ENCODE measurements around the gene ARL16.

The ARL16 gene

DNA sequence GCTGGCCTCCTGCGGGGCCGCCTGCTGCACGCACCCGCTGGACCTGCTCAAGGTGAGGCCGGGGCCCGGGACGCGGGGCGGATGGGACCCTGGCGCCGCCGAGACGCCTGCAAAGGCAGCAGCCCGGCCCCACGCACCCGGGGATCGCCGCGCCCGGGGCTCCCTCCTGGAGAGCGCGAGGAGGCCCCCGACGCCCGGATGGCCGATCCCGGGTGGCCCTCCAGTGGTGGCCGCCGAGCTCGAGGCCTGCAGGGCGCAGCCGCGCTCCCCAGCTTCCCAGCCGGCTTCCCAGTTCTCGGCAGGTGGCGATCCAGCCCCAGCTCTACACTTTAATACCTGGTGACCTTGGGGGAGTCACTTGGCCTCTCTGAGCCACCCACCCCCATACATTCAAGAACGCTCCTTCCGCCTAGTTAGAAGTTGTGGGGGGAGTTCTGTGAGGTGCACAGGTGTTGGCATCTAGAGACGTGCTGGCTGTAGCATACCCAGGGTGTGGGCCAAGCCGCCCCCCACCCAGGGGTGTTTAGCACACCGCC is 28.9 kb upstream of the ARL16 start:
- DNase-seq = no peak

DNA sequence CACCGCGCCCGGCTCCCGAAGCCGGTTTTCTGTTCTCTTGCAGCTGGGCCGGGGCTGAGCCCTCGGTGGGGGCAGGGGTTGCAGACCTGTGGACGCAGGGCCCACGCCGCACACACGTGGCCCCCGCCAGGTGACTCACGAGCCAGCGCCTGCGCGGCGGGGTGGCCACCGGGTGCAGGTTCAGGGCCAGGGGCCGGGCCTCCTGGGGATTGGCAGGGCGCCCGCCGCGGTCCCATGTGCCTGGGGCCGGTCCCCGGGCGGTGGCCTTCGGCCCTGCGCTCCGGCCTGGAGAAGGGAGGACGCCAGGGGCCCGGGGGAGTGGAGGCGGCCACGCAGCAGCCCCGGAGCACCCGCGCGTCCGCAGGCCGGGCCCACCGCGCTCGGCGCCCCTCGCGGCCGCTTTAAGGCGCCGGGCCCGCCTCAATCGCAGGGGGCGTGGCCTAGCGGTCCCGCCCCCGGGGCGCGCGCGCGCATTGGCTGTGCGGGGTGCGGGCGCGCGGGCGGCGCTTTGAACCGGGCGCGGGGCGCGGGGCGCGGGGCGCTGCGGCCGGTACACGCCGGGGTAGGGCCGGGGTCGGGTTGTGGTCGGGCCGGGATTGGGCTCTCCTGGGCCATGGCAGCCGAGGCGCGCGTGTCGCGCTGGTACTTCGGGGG is 28.3 kb upstream of the ARL16 start, which contains the start of gene SLC25A10:
Gene SLC25A10 (plus strand): TSS at position 471 of the 654 bp plus-strand sequence. CDS start 143 bp downstream, at position 614.
- DNase-seq = peak; percentile 75

DNA sequence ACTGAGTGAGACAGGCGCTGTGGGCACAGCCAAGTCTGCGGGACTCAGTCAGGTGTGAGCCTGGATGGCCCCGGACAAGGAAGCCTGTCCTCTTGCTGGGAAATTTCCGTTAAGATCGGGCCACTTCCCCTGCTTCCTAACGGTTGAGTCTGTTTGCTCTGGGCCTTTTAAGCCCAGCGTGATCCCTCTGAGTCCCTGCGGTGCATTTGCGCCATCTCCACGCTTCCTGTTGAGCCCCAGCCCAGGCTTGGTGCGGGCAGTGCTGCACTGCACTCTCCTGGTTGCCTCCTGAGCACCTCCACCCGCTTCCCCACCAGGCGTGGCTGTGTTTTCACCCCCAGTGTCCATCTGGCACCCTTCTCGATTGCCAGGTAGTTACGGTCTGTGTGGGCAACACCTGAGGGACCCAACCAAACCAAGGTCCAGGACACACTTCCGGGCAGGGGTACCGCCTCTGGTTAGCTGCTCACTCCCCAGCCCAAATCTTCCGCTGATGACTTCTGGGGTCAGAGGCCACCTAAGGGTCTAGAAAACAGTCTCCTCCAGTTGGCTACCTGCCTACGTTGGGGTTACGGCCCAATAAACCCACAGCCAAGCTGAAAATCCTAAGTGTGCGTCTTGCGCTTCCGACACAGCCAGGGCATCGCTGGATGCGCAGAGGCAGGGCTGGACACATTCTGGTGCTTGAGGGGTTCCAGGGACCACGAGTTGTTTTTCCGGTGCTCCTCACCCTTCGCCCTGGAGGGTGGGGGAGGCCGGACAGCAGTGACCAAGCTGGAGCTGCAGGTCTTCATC is 27.1 kb upstream of the ARL16 start:
- DNase-seq = no peak

DNA sequence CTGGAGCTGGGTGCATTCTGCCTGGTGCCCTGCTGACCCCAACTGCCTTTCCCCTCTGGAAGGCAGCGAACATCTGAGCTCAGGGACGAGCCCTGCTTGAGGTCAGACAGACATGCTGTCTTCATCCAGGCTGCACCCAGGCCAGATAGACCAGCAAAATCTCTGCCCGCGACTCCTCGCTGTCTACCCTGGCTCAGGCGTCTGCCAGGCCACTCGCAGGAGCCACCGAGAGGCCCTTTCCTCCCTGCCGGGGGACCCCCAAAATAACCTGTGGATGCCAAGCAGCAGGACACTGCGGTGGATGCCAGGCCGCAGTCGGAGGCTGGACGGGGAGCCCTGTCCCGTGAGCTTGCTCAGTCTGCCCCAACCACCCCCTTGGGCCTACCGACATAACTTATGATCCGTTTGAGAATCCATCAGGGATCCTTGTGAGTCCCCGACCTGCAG is 25.2 kb upstream of the ARL16 start:
- no peak for DNase-seq

DNA sequence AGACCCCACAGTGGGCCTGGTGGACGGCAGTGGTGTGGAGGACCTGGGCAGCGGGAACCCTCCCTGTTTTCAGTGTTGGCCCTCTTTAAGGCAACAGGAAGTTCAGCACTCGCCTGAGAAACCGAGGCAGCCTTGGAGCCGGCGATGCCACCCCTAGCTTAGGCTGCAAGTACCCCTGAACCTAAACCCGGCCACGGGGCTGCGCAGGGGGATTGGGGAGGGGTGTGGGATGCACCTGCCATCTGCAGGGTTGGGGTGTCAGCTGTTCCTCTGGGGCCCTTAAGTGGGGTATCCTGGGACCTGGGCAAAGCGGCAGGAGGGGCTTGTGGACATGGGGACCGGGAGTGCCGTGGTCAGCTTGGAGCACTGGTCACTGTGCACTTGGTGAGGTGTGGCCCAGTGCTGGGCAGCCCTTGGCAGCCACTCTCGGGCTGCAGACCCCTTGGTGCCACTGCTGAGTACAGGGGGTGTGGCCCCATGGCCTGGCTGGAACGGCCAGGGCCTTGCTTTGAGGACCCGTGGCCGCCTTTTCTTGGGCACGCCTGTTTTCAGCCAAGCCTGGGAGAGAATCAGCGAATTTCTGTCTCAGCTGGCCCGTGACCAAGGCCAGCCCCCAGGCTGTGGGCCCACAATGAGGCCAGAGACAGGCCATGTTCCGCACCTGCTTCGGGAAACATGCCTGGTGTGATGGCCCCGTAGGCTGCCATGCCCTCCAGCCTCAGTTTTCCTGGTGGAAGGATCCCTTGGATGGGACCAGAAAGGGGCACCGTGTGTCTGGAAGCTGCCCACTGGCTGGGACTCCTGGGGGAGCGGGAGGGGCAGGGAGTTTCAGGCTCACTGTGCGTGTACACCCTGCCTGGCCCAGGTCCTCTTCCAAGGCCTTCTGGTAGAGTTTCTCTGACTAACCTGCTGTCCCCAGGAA is 24.4 kb upstream of the ARL16 start:
- no peak for DNase-seq

DNA sequence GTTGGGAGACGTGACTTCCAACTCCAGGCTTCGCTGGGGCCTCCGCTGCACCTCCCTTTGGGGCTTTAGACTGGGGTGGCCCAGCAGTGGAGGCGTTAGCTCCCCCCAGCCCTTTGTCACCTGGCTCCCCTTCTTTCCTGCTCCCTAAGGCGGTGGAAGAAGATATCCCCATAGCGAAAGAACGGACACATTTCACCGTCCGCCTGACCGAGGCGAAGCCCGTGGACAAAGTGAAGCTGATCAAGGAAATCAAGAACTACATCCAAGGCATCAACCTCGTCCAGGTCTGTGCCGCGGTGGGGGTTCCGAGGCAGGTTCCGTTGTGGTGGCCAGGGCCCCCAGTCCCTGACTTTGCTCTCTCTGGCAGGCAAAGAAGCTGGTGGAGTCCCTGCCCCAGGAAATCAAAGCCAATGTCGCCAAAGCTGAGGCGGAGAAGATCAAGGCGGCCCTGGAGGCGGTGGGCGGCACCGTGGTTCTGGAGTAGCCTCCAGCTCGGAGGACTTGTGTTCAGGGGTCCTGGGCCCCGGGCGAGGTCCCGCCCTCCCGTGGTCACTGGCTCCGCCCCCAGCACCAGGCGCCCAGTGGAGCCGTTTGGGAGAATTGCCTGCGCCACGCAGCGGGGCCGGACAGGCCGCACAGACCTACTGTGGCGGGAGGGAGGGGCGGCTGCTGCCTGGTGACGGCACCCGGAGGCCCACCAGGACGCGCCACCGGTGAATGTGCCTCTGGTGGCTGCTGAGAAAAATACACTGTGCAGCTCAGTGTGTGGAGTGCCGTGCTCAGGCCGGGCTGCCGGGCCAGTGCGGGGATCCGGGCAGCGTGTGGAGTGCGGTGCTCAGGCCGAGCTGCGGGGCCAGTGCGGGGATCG is 23.4 kb upstream of the ARL16 start:
- no peak for DNase-seq

DNA sequence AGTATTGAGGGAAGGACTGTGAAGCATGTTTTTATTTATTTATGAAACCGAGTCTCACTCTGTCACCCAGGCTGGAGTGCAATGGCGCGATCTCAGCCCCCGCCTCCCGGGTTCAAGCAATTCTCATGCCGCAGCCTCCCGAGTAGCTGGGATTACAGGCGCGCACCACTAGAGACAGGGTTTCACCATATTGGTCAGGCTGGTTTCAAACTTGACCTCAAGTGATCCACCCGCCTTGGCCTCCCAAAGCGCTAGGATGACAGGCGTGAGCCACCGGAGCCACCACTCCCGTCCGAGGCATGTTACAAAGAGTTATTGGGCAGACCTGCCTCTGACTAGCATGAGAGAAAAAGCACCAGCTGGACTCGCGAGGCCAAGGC is 22.6 kb upstream of the ARL16 start:
- DNase-seq = no peak

DNA sequence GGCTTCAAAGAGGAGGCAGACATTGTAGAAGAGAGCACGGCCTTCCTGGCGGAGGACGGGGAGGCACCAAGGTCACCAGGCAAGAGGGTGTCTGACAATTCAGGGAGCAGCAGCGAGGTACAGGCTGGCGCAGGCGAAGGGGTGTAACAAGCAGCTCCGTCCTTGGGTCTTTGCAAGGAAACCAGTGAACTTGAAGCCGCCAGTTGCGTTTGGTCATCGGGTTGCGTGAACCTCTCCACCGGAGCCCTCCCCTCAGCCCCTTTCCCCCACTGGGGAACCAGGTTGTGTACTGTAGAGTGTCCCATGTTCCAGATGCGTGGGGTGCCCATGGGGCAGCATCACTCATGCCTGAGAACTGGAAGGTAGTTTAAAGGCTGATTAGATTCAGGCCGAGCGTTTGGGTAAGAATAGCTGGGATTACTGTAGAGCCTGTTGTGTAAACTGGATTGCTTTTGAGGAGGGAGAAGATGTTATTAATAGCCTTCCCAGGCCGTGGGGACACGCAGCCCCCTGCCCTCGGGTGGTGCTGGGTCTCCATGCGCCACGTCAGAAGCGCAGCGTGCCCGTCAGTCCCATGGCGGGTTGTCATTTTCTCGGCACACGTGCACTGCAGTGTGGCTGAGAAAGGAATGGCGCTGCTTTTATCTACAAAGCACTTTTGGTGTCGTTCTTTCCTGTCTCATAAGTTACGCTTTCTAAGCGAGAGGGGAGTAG is 22.1 kb upstream of the ARL16 start:
- no peak for DNase-seq

DNA sequence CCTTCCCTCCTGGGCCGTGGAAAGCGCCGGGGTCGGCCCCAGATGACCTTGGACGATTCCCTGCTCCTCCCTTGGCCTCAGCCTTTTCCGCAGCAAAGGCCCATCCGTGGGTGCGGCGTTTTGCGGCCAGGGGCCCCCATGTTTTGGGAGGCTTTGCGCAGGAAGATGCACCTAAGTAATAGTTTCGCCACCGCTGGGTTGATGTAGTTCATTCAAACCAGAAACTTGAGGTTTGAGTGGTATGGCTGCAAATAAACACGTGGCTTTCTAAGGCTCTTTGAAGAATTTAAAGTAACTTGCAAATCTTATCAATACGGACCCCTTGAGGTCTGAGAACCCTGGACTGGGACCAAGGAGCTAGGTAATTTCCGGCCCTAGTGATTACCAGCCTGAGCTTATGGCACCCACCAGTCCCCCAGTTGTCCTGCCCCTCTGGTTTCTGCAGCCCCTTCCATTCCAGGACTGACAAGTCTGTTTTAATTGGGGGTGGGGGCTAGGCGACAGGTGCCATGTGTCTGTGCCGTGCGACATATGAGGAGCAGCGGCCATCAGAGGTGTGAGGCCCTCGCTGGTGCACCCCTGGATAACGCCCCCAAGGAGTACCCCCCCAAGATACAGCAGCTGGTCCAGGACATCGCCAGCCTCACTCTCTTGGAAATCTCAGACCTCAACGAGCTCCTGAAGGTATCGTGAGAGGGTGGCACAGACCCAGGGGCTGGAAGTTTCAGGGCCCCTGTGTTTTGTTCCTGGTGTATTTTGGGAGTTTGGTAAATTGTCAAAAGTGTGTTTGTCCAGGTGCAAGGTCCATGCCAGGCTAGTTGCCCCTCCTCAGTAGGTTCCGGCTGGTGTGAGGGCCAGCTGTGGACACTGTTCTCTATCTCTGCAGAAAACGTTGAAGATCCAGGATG is 20.4 kb upstream of the ARL16 start:
- no peak for DNase-seq

DNA sequence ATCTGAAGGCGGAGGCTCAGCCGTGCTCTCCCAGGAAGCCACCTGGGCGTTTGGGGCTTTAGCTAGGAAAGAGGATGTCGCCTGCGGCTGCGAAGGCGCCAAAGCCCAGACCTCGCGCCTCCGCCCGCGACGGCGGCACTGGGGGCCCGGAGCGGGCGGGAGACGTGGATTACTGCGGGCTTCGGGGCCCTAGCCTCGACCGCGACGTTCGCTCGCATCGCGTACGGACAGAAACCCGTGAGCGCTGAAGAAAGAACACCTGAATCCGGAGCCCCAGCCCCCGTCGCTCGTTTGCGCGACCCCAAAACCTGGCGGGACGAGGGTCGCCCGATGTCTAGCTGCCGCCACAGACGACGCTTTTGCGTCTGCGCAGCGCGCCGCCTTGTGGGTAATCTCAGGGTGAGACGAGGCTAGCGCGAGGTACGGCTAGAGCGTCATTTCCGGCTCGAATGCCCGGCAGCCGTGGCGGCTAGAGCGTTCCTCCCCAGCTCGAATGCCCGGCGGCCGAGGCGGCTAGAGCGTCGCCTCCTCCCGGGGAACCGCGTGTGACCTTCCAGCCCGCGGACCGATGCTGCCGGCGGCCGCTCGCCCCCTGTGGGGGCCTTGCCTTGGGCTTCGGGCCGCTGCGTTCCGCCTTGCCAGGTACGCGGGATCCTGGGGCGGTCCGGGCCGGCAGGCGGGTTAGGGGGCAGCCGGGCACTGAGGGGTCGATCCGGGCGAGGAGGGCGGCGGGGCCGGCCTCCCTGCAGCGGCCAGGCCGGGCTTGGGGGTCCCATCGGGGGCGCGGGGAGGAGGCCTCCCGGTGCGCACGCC is 19.5 kb upstream of the ARL16 start, which contains the start of gene MRPL12:
Gene MRPL12 (plus strand): TSS at position 434 of the 813 bp plus-strand sequence. CDS start 135 bp downstream, at position 569.
- peak; percentile 80 for DNase-seq

DNA sequence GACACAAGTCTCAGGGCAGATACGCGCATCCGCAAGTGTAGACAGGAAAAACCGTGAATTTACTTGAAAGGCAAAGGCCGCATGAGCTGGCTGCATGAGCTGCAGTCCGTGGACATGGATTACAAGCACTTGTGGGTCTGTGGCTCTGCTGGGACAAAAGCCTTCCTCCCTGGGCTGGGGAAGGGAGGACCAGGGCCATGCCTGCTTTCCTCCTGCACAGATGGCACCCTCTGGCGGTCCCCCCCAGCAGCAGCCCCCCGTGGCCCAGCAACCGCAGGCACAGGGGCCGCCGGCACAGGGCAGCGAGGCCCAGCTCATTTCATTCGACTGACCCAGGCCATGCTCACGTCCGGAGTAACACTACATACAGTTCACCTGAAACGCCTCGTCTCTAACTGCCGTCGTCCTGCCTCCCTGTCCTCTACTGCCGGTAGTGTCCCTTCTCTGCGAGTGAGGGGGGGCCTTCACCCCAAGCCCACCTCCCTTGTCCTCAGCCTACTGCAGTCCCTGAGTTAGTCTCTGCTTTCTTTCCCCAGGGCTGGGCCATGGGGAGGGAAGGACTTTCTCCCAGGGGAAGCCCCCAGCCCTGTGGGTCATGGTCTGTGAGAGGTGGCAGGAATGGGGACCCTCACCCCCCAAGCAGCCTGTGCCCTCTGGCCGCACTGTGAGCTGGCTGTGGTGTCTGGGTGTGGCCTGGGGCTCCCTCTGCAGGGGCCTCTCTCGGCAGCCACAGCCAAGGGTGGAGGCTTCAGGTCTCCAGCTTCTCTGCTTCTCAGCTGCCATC is 17.9 kb upstream of the ARL16 start:
- DNase-seq = no peak

DNA sequence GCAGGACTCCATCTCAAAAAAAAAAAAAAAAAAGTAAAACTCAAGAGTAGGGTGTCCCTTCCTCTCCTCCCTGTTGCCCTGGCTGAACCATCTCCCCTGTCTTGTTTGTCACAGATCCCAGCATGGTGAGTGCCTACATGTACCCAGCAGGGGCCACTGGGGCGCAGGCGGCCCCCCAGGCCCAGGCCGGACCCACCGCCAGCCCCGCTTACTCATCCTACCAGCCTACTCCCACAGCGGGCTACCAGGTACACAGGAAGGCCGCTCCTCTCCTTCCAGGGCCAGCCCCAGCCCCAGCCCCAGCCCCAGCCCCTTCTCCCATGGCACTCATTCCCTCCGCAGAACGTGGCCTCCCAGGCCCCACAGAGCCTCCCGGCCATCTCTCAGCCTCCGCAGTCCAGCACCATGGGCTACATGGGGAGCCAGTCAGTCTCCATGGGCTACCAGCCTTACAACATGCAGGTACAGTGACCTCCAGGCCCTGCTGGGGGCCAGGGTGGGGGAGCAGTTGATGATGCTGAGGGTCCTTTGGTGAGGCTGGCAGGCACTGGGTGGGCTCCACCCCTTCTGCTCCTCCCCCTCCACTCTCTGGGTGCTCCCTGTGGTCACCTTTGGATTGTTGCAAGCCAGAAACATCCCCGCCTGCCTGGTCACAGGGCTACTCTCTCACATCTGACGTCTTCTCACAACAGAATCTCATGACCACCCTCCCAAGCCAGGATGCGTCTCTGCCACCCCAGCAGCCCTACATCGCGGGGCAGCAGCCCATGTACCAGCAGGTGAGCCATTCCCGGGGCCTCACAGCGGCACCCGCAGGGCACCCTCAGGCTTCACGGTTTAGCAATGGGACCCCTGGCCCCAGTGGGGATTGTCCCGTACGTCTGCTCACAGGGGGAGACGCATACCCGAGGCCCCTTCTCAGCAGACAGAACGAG is 17.0 kb upstream of the ARL16 start:
- no peak for DNase-seq

DNA sequence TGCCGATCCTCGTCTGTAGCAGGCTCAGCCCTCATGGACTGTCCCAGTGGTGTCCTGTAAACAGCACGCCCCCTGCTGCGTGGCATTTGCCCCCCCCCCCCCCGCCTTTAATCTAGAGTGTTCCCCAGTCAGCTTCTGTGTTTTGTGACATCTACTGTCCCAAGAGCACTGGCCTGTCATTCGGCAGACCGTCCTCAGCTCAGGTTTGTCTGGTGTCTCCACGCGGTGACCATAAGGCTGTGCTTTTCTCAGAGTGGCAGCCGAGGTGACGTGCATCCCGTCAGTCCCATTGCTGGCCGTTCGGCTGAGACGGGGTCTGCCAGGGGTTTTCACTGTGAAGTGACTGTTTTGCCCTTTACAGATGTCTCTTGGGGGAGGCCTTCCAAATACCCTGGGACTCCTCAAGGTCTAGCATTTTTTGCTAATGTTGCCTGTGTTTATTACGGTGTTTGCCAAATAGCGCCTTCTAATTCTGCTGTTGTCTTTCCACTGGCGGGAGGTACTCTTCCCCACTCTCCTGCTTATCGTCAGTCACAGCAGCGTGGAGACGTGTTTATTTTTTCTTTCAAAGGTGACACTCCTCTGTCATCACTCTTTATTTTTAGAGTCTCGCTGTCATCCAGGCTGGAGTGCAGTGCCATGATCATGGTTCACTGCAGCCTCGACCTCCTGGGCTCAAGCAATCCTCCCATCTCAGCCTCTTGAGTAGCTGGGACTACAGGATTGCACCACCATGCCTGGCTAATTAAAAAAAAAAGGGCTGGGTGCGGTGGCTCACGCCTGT is 13.9 kb upstream of the ARL16 start:
- no peak for DNase-seq

DNA sequence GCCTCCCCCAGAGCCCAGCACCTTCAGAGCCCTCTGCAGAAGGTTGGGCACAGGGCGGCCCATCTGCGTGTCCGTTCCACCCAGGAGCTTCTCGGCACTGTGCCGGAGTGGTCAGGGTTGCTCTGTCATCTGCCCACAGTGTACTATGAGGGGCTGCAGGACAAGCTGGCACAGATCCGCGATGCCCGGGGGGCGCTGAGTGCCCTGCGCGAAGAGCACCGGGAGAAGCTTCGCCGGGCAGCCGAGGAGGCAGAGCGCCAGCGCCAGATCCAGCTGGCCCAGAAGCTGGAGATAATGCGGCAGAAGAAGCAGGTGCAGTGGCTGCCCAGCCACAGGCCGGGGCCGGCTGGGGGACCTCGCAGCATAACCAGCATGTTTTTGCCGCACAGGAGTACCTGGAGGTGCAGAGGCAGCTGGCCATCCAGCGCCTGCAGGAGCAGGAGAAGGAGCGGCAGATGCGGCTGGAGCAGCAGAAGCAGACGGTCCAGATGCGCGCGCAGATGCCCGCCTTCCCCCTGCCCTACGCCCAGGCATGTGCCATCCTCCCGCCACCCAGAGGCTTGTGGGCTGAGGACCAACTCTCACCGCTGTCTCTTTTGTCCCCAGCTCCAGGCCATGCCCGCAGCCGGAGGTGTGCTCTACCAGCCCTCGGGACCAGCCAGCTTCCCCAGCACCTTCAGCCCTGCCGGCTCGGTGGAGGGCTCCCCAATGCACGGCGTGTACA is 12.8 kb upstream of the ARL16 start:
- no peak for DNase-seq

DNA sequence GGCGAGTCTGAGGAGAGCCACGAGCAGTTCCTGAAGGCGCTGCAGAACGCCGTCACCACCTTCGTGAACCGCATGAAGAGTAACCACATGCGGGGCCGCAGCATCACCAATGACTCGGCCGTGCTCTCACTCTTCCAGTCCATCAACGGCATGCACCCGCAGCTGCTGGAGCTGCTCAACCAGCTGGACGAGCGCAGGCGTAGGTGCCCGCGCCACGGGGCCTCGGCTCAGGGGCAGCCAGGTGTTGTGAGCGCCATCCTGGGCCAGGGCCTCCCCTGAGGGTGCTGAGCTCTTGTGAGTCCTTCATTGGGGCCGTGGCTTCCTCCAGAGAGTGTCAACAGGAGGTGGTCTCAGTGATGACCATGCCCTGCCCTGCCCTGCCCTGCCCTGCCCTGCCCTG is 12.2 kb upstream of the ARL16 start:
- no peak for DNase-seq

DNA sequence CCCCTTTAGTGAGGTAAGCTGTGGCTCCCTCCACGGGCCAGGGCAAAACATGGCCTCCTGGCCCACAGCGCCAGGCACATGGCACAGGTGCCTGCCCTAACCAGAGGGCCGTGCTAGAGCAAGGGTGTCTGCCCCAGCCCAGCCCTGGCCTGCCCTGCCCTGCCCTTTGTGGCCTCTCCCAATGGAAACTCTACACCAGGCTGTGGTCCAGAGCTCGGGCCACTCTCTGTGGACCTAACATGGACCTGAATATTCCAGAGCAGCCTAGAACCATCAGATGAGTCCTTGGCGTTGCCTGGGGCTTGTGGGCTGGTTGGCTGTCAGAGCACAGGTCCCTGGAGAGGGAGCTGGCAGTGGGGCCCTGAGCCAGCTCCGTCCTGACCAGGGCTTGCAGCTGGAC is 11.6 kb upstream of the ARL16 start:
- no peak for DNase-seq
